Stomach (tissue), 9 donors: ENCODE results near the gene RABGAP1L. TPM values are rescaled to one million over a fixed set of nuclear protein-coding genes. Genes with fewer than 3 reads are reported as not detected.

Experiments
- DNase-seq, 2 donors: peaks; one replicate each; pipeline versions ENCODE4 v3.0.0 to v3.0.0-alpha.2; 2013 to 2019
- H3K27ac ChIP-seq, 5 donors: fragments of 200-600 bp in 4 of 5; sonication (generic) in 4 of 5; one replicate each; pipeline ENCODE4 v1.5.1; 2013 to 2019; ENCODE audit warnings: mild to moderate bottlenecking in 1 of 5, moderate library complexity in 1 of 5
- H3K27me3 ChIP-seq, 3 donors: fragments of 200-600 bp; sonication (generic); one replicate each; pipeline ENCODE4 v1.5.1; 2017 to 2019; ENCODE audit warnings: mixed run types in 1 of 3
- H3K36me3 ChIP-seq, 4 donors: fragments of 200-600 bp; sonication (generic); 1 replicate in 3 of 4; 2 replicates in 1 of 4; pipeline ENCODE4 v1.5.1; 2016 to 2019
- H3K4me1 ChIP-seq, 4 donors: fragments of 200-600 bp; sonication (generic); one replicate each; pipeline ENCODE4 v1.5.1; 2016 to 2019
- H3K4me3 ChIP-seq, 4 donors: fragments of 200-600 bp; sonication (generic) in 3 of 4; one replicate each; pipeline ENCODE4 v1.5.1; 2016 to 2019; ENCODE audit warnings: mild to moderate bottlenecking in 1 of 4
- H3K9me3 ChIP-seq, 4 donors: fragments of 200-600 bp; sonication (generic); one replicate each; pipeline ENCODE4 v1.5.1; 2016 to 2019
- CTCF ChIP-seq, 7 experiments: fragments of 450-650 bp in 4 of 7; fragments of 200-600 bp in 3 of 7; sonication (generic) in 3 of 7; IDR thresholded peaks; one replicate each; pipeline ENCODE4 v1.5.1; 2016 to 2019; ENCODE audit warnings: antibody characterized with exemption in 7 of 7, control low read depth in 2 of 7, mild to moderate bottlenecking in 1 of 7
- EP300 ChIP-seq: sonication (generic); formaldehyde crosslinking; IDR thresholded peaks from one replicate; pipeline ENCODE4 v1.6.1; 2017; ENCODE audit warnings: antibody characterized with exemption
- POLR2A ChIP-seq, 4 donors: fragments of 450-650 bp; IDR thresholded peaks; one replicate each; pipeline ENCODE4 v1.6.1; 2016; ENCODE audit warnings: antibody characterized with exemption in 4 of 4, control low read depth in 2 of 4, mild to moderate bottlenecking in 1 of 4, moderate library complexity in 1 of 4
- POLR2AphosphoS5 ChIP-seq, 3 donors: sonication (generic); formaldehyde crosslinking; IDR thresholded peaks; one replicate each; pipeline ENCODE4 v1.6.1; 2016; ENCODE audit warnings: antibody characterized with exemption in 3 of 3
- WGBS, 5 donors: extraction: QIAGEN DNeasy Blood & Tissue Kit in 3 of 5; methylation state at CpG; one replicate each; pipeline versions ENCODE4 v1.1.5 to v1.1.7; 2013 to 2018; 5-methylcytosine and 5-hydroxymethylcytosine counted together
- intact Hi-C: fragments of 100-400 bp; cut with DNase I; formaldehyde crosslinking; loops from one replicate; pipeline ENCODE4 v1.15.1; 2023; ENCODE audit warnings: low total_unique reads
- polyA plus RNA-seq, 3 donors: library from polyadenylated mRNA; stranded (reverse); fragments of 200-250 nt; gene quantifications; one replicate each; pipeline ENCODE4 v1.2.3, GENCODE V29; 2013
- total RNA-seq, 5 donors: library from RNA; depleted of rRNA; stranded (reverse); fragments of >200 nt; gene quantifications; one replicate each; pipeline versions ENCODE4 v1.1.0 to v1.2.3, GENCODE V29; 2014 to 2016
- donor health status: healthy with polysubstance abuse.
- donor health status: Bipolar disorder and iron deficiency.
- donor health status: healthy.

The RABGAP1L gene
- total and polyA plus RNA-seq, 8 donors: 14.2 to 238 (median 57.9) TPM

GRCh38 chr1:174939775-174940545 lies 780.6 kb downstream of the RABGAP1L start:
- no peak overlapping the region for H3K4me3 ChIP-seq
- DNase-seq: no peak
- no peaks in the 10 kb centered on the region for H3K27me3 ChIP-seq
- WGBS, 5 donors: 78 to 85% (median 81%) methylated on average over 3 of the region's 3 CpGs
- no peak overlapping the region for H3K27ac ChIP-seq
- H3K9me3 ChIP-seq: no peaks in the 10 kb centered on the region
- no peak for TF ChIP-seq CTCF (IDR thresholded peaks at IDR 0.05)
- TF ChIP-seq EP300: no peak
- TF ChIP-seq POLR2A (IDR thresholded peaks at IDR 0.05): no peak
- no peak for TF ChIP-seq POLR2AphosphoS5 (IDR thresholded peaks at IDR 0.05)
- peaks cover 9 to 51% (median 19%) of the 10 kb centered on the region in 4 donors for H3K4me1 ChIP-seq
- no peaks in the 10 kb centered on the region for H3K36me3 ChIP-seq
- intact Hi-C loops: no loop called here

GRCh38 chr1:174940646-174941175 lies 781.4 kb downstream of the RABGAP1L start:
- H3K9me3 ChIP-seq: no peaks in the 10 kb centered on the region
- DNase-seq: no peak
- peaks cover 10 to 51% (median 24%) of the 10 kb centered on the region in 4 donors for H3K4me1 ChIP-seq
- intact Hi-C loops: no loop called here
- no peak overlapping the region for H3K4me3 ChIP-seq
- H3K27me3 ChIP-seq: no peaks in the 10 kb centered on the region
- H3K27ac ChIP-seq: no peak overlapping the region
- no peak for TF ChIP-seq POLR2AphosphoS5 (IDR thresholded peaks at IDR 0.05)
- TF ChIP-seq CTCF (IDR thresholded peaks at IDR 0.05): no peak
- no peak for TF ChIP-seq EP300
- TF ChIP-seq POLR2A (IDR thresholded peaks at IDR 0.05): no peak
- H3K36me3 ChIP-seq: no peaks in the 10 kb centered on the region
- 88 to 96% (median 94%) methylated on average over 3 of the region's 3 CpGs for WGBS, 5 donors

DNA sequence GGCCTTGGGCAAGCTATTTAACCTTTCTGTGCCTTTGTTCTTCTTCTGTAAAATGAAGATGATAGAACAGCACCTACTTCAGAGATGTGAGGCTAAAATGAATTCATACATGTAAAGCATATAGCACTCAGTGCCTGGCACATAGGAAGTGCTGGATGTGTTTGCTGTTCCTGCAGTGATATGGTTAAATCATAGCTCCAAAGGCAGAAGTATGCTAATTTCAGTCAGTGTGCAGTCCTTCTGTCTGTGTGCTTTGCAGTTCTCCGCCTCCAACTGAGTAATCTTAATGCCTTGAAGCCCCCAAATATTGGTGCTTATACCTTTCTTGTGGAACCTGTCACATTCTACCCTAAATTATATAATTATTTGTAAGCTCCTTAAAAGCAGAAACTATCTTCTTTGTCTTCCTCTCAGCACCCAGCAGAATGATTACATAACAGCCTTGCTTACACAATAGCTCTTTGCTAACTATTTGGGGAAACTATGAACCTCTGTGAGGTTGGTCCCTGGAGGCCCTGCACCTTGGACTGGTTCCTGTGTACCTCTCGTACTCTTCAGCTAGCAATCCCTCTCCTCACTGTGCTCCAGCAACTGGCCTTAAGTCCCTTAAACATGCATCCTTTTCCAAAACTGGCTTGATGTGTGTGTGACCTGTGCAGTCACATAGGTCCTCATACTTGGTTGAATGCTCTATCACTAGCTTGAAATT lies 783.4 kb downstream of the RABGAP1L start:
- H3K4me1 ChIP-seq: peaks cover 10 to 50% (median 26%) of the 10 kb centered on the region in 4 donors
- TF ChIP-seq EP300 (no peak), POLR2AphosphoS5 (IDR thresholded peaks at IDR 0.05) (no peak), POLR2A (IDR thresholded peaks at IDR 0.05) (no peak), CTCF (IDR thresholded peaks at IDR 0.05) (no peak)
- DNase-seq: peak in 1 of 2 donors; percentile 32
- H3K36me3 ChIP-seq: no peaks in the 10 kb centered on the region
- H3K4me3 ChIP-seq: no peak overlapping the region
- intact Hi-C loops: no loop called here
- peak overlapping the region in 4 of 5 donors; percentile 1 to 23 (median 17) for H3K27ac ChIP-seq
- H3K9me3 ChIP-seq: no peaks in the 10 kb centered on the region
- 28 to 54% (median 39%) methylated on average over 2 of the region's 2 CpGs for WGBS, 5 donors
- H3K27me3 ChIP-seq: no peaks in the 10 kb centered on the region

GRCh38 chr1:174946031-174946430 lies 786.7 kb downstream of the RABGAP1L start:
- intact Hi-C loops: no loop called here
- Histone ChIP-seq H3K4me3 (no peak overlapping the region), H3K4me1 (peaks cover 6 to 36% (median 22%) of the 10 kb centered on the region in 4 donors), H3K9me3 (no peaks in the 10 kb centered on the region), H3K27ac (peak overlapping the region in 3 of 5 donors; percentile 32 to 46 (median 43)), H3K27me3 (no peaks in the 10 kb centered on the region), H3K36me3 (no peaks in the 10 kb centered on the region)
- no peak for DNase-seq
- TF ChIP-seq POLR2AphosphoS5 (IDR thresholded peaks at IDR 0.05) (peak in 1 of 3 donors; percentile 40), EP300 (no peak)
- WGBS, 5 donors: 35 to 51% (median 37%) methylated on average over 2 of the region's 2 CpGs
